ENCODE measurements around the gene EFNA5. TPM values are rescaled to one million over a fixed set of nuclear protein-coding genes. Genes with fewer than 3 reads are reported as not detected.

The EFNA5 gene
- total and polyA plus RNA-seq, 2 of the 13 experiments (the other 11 are each of a cell fraction or from before 2014, with no cell fraction given): not detected

- TF ChIP-seq POGK (CRISPR knock-in tag; conservative IDR thresholded peaks at IDR 0.05): no peak
Observed at GRCh38 chr5:107654827-107655226, 15.9 kb downstream of the EFNA5 start (continued).

- ChIA-PET CTCF (ENCODE audit: low intra/inter-chr PET ratio, low total read pairs) (no interaction called here), POLR2A (no interaction called here)
- H3K79me2 ChIP-seq (ENCODE audit: insufficient read depth, low read length): no peaks in the 10 kb centered on the region
- in situ Hi-C loops (cut with HindIII; ENCODE audit: extremely low pct_ligation_motif_present, low pct_unique_long_range_greater_than_20kb): no loop called here
- H2AFZ ChIP-seq (ENCODE audit: low read length): no peak overlapping the region
- no peak overlapping the region for H3K9ac ChIP-seq (ENCODE audit: insufficient read depth, low read depth, low read length)
- no peak overlapping the region for H3K4me3 ChIP-seq (replicated peaks in 1 of 3; ENCODE audit: insufficient read depth in 1 of 3, low read depth in 2 of 3, low read length in 3 of 3)
- no peak for FAIRE-seq
- no peaks in the 10 kb centered on the region for H3K36me3 ChIP-seq (replicated peaks in 1 of 2; ENCODE audit: control insufficient read depth in 1 of 2, insufficient read depth in 2 of 2, low read length in 2 of 2)
- H3K27me3 ChIP-seq (ENCODE audit: control insufficient read depth in 1 of 2, insufficient read depth in 2 of 2, low read length in 2 of 2): no peaks in the 10 kb centered on the region
- no peak overlapping the region for H3K4me2 ChIP-seq (ENCODE audit: low read depth, low read length)
- H3K4me1 ChIP-seq (ENCODE audit: insufficient read depth, low read length): no peaks in the 10 kb centered on the region
- intact Hi-C loops (cut with micrococcal nuclease; ENCODE audit: unreplicated experiment): no loop called here
- WGBS (ENCODE audit: low lambda C conversion rate): 0% methylated on average over 2 of the region's 2 CpGs
- H3K9me3 ChIP-seq (ENCODE audit: low read length): no peaks in the 10 kb centered on the region
- no peaks in the 10 kb centered on the region for H4K20me1 ChIP-seq (ENCODE audit: insufficient read depth, low read length)
- H3K27ac ChIP-seq (ENCODE audit: extremely low read length, insufficient read depth, low read length): no peak overlapping the region
- no peak for ATAC-seq
- TF ChIP-seq ARID5B (CRISPR knock-in tag; IDR thresholded peaks at IDR 0.05): no peak
- no peak for TF ChIP-seq ZNF549 (CRISPR knock-in tag; IDR thresholded peaks at IDR 0.05)
- TF ChIP-seq ZBTB49 (CRISPR knock-in tag; IDR thresholded peaks at IDR 0.05; ENCODE audit: borderline replicate concordance): no peak
- TF ChIP-seq ZNF816 (CRISPR knock-in tag; IDR thresholded peaks at IDR 0.05; ENCODE audit: borderline replicate concordance): no peak
- TF ChIP-seq ZSCAN29 (CRISPR knock-in tag; conservative IDR thresholded peaks at IDR 0.05): no peak
- no TSS peak for BruUV-seq (replicated peaks)
- no peak for DNase-seq (ENCODE audit: low spot score)
Observed at GRCh38 chr5:107653685-107654084, 17.1 kb downstream of the EFNA5 start.

Measured in HepG2 (cell line).